ENCODE results near the gene SLC6A18.

Gene SLC6A18

GRCh38 chr5:1277331-1277730, 52.1 kb downstream of the SLC6A18 start:
- POLR2A ChIA-PET: no interaction called here
- Histone ChIP-seq H3K36me3 (ENCODE audit: control insufficient read depth in 2 of 2, insufficient read depth in 1 of 2, low read length in 2 of 2) (peaks cover 0 to 6% of the 10 kb centered on the region in 2 experiments; a peak in 1 of 3 replicates), H3K9me3 (ENCODE audit: control insufficient read depth, insufficient read depth, low read depth, low read length) (no peaks in the 10 kb centered on the region), H3K27ac (ENCODE audit: extremely low read depth, low read depth, low read length) (no peak overlapping the region), H3K4me1 (ENCODE audit: control insufficient read depth, insufficient read depth, low read length) (no peaks in the 10 kb centered on the region), H3K4me3 (ENCODE audit: low read depth, low read length) (no peak overlapping the region)
- TF ChIP-seq ZNF16 (tag by site-specific recombination; IDR thresholded peaks at IDR 0.05; ENCODE audit: low read depth) (no peak), ZSCAN5A (tag by site-specific recombination; IDR thresholded peaks at IDR 0.05) (no peak), ZNF280C (tag by site-specific recombination; IDR thresholded peaks at IDR 0.05) (no peak), MEIS1 (CRISPR knock-in tag; IDR thresholded peaks at IDR 0.05; ENCODE audit: borderline replicate concordance) (no peak), KLF8 (tag by site-specific recombination; IDR thresholded peaks at IDR 0.05) (no peak), ZNF518A (tag by site-specific recombination; conservative IDR thresholded peaks at IDR 0.05; ENCODE audit: low read depth) (no peak), ZNF530 (tag by site-specific recombination; IDR thresholded peaks at IDR 0.05; ENCODE audit: low read depth) (no peak)
- CTCF ChIA-PET: no interaction called here

- CTCF ChIA-PET: no interaction called here
Measured at GRCh38 chr5:1277781-1278180, 52.6 kb downstream of the SLC6A18 start.

More at GRCh38 chr5:1277781-1278180, 52.6 kb downstream of the SLC6A18 start:
- Histone ChIP-seq H3K4me3 (ENCODE audit: low read depth, low read length) (no peak overlapping the region), H3K36me3 (ENCODE audit: control insufficient read depth in 2 of 2, insufficient read depth in 1 of 2, low read length in 2 of 2) (peaks cover 0 to 6% of the 10 kb centered on the region in 2 experiments; a peak in 1 of 3 replicates), H3K9me3 (ENCODE audit: control insufficient read depth, insufficient read depth, low read depth, low read length) (no peaks in the 10 kb centered on the region), H3K27ac (ENCODE audit: extremely low read depth, low read depth, low read length) (no peak overlapping the region), H3K4me1 (ENCODE audit: control insufficient read depth, insufficient read depth, low read length) (no peaks in the 10 kb centered on the region)
- TF ChIP-seq ZNF501 (tag by site-specific recombination; IDR thresholded peaks at IDR 0.05) (no peak), SP2 (tag by site-specific recombination; IDR thresholded peaks at IDR 0.05) (no peak), ZNF830 (tag by site-specific recombination; IDR thresholded peaks at IDR 0.05; ENCODE audit: low read depth) (no peak), ZNF560 (tag by site-specific recombination; IDR thresholded peaks at IDR 0.05; ENCODE audit: borderline replicate concordance) (no peak), ZBTB7A (tag by site-specific recombination; IDR thresholded peaks at IDR 0.05; ENCODE audit: low read depth) (no peak), ZNF529 (tag by site-specific recombination; IDR thresholded peaks at IDR 0.05; ENCODE audit: insufficient replicate concordance) (no peak), PRDM1 (tag by site-specific recombination; IDR thresholded peaks at IDR 0.05) (no peak), BCL11B (tag by site-specific recombination; IDR thresholded peaks at IDR 0.05; ENCODE audit: low read depth) (no peak), REPIN1 (tag by site-specific recombination; IDR thresholded peaks at IDR 0.05; ENCODE audit: low read depth) (no peak), ZNF837 (tag by site-specific recombination; IDR thresholded peaks at IDR 0.05) (no peak), ZNF654 (tag by site-specific recombination; IDR thresholded peaks at IDR 0.05; ENCODE audit: low read depth) (no peak), ZNF664 (tag by site-specific recombination; IDR thresholded peaks at IDR 0.05) (no peak), SCRT1 (tag by site-specific recombination; IDR thresholded peaks at IDR 0.05; ENCODE audit: borderline replicate concordance) (no peak), ZNF701 (tag by site-specific recombination; IDR thresholded peaks at IDR 0.05) (no peak), ZBTB26 (tag by site-specific recombination; optimal IDR thresholded peaks at IDR 0.05) (no peak), ZNF292 (tag by site-specific recombination; IDR thresholded peaks at IDR 0.05; ENCODE audit: borderline replicate concordance, low read depth) (no peak), ZNF211 (tag by site-specific recombination; IDR thresholded peaks at IDR 0.05; ENCODE audit: low read depth) (no peak), ZNF214 (tag by site-specific recombination; IDR thresholded peaks at IDR 0.05; ENCODE audit: borderline replicate concordance) (no peak)
- POLR2A ChIA-PET: no interaction called here
